T follicular helper cell (primary cell): ENCODE data around the gene MCIDAS.

Experiments used
- DNase-seq: peaks from one replicate; pipeline ENCODE4 v3.0.0-alpha.2; 2020; ENCODE audit warnings: low read depth
- total RNA-seq, 2 experiments: gene quantifications; one replicate each; lab custom pipeline; 2026; lab: John Stamatoyannopoulos, UW

MCIDAS gene
- total RNA-seq, result 0 reads per million in 2 experiments

DNA sequence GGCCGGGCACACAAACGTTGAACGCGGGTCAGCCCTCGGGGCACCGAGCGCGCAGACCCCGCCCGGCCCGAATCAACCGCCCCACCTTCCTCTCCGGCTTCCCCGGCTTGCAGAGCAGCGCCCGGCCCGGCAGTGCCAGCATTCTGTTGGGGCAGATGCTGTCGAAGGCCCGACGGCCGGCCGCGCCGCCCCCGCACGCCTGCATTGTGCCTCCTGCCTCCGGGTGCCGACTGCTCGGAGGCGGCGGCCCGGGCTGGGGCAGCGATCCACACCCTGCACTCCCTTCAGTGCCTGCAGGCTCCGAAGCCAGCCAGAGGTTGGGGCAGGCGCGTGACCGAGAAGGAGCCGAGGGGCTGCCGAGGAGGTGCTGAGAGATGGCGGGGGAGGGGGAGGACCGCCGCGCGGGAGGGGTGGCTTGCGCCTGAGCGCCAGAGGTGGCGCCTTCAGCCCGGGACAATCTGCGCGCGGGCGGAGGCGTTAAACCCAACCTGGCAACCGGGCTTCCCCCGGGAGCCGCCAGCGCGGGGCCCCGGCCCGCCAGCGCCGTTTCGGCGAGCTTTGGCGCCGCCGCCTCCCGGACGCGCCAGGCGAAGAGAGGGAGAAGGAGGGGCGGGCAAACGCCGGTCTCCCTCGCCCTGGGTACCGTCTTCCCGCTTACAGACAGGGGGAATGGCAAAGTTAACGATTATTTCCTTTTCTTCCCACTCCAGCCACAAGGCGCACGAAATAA lies at the start of gene MCIDAS:
MCIDAS (minus strand) TSS at position 382 of the 730 bp plus-strand sequence; CDS start at position 205, 177 bp downstream.
- DNase-seq, result peak; percentile 29

DNA sequence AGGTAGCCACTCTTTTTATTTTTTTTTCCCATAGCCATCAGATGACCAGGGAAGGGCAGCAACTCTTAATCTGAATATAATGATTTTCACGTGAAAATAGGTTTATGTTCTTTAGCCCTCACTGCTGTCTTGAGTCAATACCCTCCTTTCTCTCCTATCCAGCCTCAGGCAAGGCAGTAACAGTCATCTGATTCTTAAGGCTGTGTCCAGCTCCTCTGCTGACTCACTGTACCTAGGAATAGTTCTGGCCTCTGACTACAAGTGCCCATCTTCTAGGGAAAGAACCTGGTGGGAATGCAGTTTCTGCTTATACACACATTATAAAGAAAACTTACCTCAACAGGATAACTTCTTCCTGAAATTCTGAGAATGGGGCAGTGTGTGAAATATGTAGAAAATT lies 49.7 kb upstream of the MCIDAS start:
- no peak for DNase-seq

DNA sequence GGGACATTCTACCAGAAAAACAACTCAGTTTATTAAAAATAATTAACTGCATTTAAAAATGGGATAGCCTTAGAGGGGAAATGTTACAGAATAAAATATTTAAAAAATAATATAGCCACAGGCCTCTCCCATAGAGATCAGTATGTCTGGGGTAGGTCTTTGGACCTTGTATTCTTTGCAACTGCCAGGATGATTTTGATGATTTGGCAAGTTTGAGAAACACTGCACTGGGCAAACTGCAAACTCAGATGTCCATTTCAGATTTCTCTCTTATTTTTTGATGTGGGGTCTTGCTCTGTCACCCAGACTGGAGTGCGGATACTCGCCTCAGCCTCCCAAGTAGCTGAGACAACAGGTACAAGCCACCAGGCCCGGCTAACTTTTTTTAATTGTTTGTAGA lies 31.2 kb upstream of the MCIDAS start:
- no peak for DNase-seq

DNA sequence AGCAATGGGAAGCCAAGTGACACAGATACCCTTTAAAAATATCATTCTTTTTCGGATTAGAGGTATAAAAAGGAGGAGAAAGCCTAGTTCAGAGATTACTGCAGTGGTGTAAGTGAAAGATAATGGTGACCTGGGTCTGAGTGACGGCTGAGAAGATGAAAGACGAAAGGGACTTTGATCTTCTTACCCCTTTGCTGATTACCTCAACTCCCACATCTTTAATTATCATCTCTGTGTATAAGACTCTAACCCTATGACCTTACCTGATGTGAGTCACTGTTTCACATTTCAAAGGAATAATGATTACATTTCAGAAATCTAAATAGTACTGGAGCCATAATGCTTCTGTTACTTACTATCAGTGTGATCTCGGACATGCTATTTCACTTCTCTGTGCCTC lies 27.7 kb upstream of the MCIDAS start:
- no peak for DNase-seq

DNA sequence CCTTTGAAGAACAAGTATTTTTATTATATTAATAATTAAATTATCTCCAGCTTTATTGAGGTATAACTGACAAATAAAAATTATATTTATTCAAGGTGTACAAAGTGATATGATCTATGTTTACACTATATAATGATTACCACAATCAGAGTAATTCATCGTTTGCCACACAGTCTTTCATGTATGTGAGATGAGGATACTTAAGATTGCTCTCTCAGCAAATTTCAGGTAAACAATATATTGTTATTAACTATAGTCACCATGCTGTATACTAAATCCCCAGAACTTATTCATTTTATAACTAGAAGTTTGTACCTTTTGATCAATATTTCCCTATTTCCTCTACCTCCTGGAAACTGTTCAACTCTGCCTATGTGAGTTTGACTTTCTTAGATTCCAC lies 22.9 kb upstream of the MCIDAS start:
- DNase-seq, result no peak

DNA sequence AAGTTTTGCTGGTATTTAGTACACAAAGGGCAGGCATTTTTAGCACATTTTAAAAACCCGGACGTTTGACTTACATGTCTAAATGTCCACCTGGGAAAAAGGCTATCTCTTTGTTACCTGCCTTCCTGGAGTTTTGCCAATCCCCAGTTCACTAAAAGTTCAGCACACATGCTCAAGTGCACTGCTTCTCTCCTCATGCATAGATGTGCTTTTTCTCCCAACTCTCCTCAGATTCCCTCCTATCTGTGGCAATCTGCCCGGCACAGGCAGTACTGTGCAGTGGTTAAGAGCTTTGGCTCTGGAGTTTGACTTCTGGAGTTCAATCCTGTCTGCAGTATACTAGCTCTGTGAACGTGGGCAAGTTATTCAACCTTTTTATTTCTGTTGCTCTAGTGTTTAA lies 14.6 kb upstream of the MCIDAS start:
- no peak for DNase-seq

DNA sequence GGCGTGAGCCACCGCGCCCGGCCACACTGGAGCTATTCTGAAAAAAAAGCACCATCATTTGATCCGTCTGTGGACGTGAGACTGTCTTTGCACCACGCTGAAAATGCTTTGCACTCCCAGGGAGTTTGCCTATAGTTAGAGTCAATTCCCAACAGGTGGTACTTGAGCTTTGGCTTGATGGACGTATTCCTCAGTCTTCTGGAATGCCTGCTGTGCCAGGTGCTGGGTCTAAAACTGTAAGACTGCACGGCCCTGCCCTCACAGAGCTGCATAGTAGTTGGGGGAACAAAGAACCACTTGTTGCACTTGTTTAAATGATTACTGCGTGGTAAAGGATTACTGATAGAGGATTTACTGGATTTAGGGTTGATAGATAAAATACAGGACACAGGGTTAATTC lies 9.7 kb upstream of the MCIDAS start:
- no peak for DNase-seq

DNA sequence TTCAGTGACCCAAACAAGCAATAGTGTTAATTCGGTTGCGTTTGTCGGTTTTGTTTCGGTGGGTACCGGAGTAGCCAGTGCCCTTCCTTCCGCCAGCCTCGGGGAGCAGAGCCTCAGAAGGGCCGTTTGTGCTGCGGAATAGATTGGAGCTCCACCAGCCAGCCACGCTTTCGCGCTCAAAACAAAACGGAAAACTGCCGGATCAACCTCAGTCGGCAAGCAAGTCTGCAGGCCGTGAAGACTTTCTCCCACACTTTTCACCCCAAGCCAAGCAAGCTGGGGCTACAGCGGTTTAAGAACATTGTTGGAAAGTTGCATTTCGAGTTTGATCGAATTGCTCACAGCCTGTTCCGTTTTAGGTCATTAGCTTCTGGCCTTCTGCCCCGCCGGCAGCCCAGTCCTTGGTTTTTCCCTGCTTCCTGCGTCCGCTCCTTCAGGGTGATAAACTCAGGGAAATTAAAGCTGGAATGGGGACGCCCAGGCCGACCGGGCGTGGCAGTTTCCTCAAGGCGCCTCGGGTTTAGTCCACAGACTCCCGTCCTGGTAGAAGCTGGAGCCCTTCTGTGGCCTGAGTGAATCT lies 7.1 kb upstream of the MCIDAS start:
- DNase-seq, result no peak

DNA sequence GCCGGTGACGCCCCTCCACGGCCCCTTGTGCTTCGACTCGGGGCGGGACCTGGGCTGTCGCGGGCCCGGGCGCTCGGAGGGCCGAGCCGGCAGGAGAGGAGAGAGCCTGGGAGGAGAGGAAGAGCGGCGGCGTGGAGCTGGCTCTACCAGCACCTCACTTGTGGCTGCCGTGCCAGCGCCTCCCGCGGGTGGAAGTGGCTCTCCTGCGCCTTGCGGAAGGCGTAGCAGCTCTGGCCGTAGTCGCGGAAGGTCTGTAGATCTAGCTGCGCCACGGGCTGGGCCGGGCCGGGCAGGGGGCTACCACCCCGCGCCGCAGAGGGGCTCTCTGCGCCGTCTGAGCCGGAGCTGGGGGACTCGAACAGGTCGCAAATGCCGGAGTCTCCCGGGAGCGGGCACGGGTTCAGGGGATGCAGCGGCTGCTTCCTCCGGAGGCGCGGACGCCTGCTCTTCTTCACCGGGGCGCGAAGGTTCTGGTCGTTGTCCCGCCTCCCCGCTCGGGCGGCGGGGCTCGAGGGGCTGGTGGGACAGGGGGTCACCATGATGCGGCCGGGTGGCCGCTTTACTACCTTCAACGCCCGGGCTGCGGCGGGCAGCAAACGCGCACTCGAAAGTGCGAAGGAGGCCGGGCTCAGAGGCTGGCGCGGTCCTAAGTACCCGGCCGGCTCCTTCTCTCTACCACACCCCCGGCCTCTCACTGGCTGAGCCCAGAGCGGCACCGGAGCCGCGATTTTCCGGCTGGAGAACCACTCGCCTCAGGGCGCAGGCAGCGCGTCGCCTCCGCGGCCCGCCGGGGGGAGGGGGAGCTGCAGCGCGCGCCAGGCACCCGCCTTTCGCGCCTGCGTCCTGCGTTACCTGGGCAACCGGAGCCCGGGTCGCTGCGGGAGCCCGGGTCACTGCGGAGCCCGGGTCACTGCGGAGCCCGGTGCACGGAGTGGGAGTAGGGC lies 6.1 kb upstream of the MCIDAS start, which contains the start of gene CCNO:
CCNO (minus strand) TSS at position 624 of the 944 bp plus-strand sequence; CDS start at position 539, 85 bp downstream.
- DNase-seq, result peak; percentile 45

DNA sequence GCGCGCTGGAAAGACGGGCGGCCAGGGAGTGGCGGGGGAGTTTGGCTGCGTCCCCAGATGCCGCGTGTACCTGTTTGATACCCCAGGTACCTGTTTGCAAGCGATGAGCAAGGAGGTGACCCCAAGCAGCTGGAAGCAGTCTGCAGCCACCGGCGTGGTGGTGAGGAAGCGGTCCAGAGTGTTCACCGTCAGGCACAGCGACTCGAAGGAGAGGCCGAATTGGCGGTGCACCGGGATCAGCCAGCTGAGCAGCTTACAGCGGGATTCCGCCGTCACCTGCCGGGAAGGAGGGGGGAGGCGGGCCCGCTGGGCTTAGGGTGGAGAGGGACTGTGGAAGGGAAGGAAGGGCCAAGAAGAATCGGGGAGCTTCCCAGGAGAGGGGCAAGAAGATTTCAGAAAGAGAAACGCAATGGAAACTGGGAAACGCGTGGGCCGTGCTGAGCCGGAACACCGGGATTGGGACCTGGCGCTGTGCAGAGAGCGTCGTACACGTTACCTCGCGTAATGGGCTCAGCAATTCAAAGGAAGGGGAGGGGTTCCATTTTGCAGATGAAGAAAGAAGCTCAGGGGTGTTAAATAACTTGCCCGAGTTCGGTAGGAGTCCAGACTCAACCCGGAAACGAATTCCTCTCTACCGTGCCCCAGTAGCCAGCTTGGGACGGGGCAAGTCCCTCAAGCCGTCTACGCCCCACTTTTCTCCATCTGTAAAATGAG lies 5.3 kb upstream of the MCIDAS start:
- no peak for DNase-seq

DNA sequence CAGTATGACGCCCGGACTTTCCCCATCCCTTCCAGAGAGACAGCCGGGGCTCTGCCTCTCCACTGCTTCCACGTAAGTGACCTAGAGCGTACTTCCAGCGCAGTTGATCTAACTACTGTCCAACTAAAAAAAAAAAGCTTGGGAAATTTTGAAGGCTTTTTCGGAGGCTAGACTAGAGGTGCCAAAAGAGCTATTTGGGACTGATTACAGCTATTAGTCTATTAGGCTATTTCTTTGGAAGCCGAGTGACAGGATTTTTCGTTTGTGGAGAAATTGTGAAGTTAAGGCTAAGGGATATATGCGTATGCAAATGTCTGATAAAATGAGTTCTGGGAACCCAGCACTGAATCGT lies 4.8 kb upstream of the MCIDAS start:
- DNase-seq, result no peak

DNA sequence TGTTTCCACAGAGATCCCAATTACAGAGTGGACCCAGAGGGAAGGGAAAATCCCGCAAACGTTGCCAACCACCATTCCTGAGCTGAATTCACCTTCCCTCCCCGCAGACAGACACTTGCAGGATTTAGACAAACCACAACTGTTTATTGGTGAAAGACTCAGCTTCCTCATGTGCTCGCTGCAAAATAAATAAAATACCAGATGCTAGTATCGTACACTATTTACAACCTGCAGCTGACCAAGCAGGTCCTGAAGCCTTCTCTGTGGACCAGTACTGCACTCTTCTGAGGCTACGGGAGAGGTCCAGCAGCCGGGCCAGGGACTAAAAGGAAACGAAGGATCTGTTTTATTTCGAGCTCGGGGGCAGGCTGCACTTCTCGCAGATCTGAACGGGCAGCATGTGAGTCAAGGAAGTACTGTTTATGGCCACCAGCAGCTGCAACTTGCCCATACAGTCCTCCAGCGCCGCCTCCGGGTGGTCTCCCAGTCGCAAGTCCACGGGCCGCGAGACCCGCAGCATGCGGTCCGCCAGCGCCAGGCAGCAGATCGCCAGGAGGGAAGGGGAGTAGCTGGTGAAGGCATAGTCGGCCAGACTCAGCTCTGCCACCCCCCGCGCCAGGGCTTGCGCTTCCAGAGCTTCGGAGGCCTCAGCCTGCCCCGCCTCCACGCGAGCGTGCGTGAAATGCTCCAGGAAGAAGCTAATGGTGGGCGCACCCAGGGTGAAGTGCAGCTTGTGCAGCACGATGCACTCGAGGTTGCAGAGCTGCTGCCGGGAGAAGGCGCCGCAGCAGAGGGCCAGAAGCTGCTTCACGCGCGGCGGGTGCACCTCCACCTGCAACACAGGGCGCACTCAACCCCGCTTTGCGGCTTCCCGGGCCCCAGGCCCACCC lies 4.2 kb upstream of the MCIDAS start:
- no peak for DNase-seq

DNA sequence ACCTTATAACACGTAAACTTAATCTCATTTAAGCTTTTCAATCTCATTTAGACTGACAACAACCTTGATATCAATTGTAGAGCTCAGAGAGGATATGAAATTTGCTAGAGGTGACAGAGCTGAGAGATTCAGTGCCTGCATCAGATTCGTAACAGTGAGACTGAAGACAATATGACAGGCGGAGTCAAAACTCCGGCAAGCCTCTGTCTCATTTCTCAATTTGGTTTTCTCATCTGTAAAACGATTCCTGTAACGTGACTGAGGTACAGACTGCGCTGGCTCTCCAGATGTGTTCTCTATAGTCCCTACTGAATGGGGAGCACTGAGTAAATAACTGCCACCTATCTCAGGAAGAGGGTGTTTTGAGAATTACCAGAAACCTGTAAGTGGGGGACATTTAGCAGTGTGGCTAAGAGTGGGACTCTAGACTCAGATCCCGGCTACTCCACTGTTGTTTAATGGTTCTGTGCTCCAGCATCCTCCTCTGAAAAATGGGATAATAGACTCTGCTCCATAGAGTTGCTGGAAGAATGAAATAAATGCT lies 3.0 kb upstream of the MCIDAS start:
- DNase-seq, result no peak

DNA sequence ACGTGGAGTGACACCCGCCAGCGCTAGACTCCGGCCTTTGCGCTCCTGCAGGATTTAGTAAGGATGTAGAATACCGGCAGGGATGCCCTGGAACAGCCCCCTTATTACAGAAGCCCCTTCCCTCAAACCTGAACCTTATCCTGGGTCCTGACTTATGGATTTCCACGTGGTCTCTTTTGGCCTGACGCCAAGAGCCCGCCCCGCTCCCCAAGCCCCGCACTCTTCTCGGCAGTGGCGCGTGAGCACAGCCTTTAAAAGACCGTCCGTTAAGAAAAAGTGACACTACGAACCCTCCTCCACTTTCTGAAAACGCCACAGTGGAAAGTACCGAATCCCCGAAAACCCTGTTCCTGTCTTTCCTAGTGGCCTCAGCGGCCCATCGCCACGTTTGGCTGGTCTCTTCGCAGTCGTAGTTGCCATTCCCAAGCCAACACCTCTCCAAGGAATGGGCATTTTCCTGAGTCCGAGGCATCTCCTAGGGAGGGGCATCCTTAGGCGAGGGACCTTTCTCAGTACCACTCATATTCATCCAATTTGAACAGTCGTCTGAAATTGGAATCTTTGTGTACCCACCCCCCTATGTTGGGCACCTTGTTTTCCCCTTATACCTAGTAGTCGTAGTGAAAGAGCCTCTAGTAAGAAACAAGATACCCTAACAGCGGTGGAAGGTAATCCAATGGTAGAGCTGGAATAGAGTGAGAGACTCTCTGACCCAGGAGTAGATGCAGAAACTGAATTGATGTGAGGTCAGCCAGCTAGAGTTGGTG lies 732 bp upstream of the MCIDAS start:
- no peak for DNase-seq

DNA sequence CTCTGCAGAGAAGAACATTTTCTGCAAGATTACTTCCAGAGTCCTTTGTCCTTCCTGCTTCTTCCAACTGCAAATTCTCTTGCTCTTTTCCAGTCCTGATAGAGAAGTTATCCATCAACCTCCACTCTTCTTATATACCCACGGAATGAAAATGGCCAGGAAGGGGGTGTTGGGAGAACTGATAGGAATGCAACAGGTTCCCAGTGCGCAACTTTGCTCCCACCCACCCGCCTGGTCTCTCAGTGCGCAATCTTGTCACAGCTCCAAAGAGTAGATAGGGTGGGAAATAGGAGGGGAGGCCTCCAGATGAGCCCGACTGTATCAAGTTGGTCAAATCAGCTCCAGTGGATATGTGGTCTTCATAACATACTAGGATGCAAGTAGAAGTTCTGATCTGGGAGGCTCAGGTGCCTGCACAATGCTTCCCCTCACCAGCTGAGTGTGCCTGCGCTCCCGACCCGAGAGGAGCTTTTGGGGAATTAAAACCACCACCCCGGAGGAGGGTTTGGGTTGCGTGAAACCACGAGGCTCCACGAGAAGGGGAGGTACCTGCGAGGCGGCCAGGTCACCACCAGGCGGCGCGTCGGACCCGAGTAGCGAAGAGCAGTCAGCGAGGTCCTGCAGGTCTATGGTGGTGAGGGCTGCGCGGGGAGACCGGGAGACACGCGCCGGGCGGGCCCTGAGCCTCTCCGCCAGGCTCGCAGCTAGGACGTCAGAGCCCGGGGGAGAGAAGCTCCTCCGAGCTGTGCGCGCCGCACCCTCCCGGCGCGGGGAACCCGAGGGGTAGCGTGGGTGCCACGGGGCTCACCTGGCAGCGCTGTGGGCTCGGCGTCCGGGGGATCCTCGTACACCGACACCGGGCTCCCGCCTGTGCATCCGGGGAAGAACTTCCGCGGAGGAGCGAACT lies 835 bp downstream of the MCIDAS start:
- DNase-seq, result no peak

DNA sequence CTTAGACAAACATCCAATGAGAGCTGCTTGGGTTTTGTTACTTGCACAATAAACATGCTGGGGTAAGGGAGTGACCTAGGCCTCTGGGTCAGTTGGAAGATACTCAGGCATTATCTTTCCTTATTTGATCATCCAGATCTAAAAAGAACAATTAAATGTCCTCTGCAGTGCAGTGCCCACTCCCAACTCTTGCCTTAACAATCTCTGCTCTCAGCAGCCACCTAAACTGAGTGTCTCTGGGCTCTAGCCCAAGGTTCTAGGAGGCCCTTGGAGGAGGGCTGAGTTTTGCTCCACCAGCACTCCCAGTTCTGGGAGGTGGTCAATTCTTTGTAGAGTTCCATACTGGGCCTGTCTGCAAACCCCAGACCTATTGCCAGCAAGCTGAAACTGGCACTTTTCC lies 1.8 kb downstream of the MCIDAS start:
- DNase-seq, result no peak

DNA sequence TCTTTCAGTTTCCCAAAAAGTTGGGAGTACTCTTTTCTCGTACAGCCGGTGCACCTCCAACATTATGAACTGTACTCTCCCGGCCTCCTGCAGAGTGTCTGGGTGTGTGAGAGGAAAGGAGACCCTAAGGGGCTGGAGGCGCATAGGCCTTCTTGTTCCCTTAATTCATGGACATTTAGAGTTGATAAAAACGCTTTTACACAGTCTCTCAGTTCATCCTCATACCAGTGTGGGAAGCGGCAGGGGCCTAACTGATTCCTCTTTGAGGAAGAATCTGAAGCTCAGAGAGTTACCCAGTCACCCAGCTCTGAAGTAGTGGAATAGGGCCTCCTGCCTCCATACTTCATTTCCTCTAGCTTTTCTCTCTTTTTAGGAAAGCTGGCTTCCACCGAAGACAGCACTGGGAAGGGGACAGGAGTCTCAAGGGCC lies 3.3 kb downstream of the MCIDAS start:
- DNase-seq, result no peak

DNA sequence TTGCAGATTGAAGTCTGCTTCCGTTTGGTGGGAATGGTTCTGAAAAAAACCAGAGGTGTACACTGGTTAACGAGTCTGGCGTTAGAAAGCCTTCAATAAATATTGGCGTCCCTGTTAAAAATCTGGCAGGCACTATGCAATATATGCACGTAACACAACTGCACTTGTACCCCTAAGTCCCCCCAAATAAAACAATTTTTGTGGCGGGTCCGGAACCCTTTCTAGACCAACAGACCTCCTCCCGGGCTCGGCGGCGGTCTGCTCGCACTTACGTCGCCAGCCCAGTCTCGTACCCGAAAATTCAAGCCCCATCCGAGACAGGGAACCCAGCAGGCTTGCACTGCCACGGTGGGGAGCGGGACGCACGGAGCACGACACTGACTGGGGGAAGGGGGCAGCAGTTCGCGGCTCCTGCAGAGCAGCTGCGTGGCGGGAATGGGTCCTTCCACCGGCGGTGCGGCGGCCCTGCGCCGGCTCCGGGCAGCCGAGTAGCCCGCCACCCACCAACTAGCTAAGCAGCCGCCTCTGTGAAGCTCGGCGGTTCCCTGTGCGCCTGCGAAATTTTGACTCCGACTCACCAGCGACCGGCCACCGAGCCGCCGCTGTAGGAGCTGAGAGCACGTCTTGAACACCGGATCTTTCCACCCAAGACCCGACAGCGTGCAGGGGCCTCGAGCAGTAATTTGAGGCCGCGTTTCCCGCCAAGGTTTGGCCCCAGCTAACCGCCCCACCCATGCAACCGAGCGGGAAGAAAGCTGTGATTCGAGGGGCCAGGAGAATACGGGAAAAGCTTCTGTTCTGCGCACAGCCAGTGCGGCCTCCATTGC lies 3.9 kb downstream of the MCIDAS start:
- DNase-seq, result no peak
